Measurements from ENCODE around the gene ANKH. TPM values are rescaled to one million over a fixed set of nuclear protein-coding genes. Genes with fewer than 3 reads are reported as not detected.

ANKH gene
- polyA plus RNA-seq, 1 donor from 2014 or later, result 9.9 TPM

DNA sequence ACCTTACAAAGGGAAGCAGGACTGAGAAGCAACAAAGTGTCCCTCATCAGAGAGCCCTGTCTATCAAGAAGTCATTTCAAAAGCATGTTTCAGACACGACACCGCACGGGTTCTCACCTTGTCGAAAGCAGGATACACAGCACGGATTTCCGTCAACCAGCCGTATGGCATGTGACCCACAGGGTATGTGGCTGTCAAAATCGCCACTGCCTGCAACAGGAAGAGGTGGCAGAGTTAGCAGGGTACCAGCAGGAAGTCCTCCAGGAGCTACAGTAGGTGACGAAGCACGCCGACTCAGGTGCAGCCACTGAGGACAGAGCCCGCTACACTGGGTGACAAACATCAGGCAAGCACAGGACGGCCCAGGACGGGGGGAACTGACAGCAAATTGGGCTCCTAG is 125.8 kb downstream of the ANKH start:
- Histone ChIP-seq H3K27ac (ENCODE audit: low read length) (no peak overlapping the region), H3K27me3 (ENCODE audit: insufficient read depth, low read depth, low read length) (no peaks in the 10 kb centered on the region), H3K4me2 (ENCODE audit: low read length) (no peak overlapping the region), H3K9me2 (ENCODE audit: insufficient read depth, low read length) (no peaks in the 10 kb centered on the region), H3F3A (ENCODE audit: insufficient read depth, low read length, poor library complexity, severe bottlenecking) (no peaks in the 10 kb centered on the region), H4K20me1 (ENCODE audit: insufficient read depth) (no peaks in the 10 kb centered on the region), H3K9ac (ENCODE audit: low read length) (no peak overlapping the region), H3K36me3 (ENCODE audit: insufficient read depth, low read length) (peaks cover 14% of the 10 kb centered on the region), H2AFZ (ENCODE audit: low read depth, low read length) (no peak overlapping the region), H3K9me3 (ENCODE audit: low read length) (no peaks in the 10 kb centered on the region), H3K79me2 (replicated peaks; ENCODE audit: insufficient read depth, low read length) (no peaks in the 10 kb centered on the region), H3K4me3 (ENCODE audit: low read length) (no peak overlapping the region)
- TF ChIP-seq MXI1 (conservative IDR thresholded peaks at IDR 0.05; ENCODE audit: poor library complexity, severe bottlenecking), result no peak
- TF ChIP-seq, protein P1, sequence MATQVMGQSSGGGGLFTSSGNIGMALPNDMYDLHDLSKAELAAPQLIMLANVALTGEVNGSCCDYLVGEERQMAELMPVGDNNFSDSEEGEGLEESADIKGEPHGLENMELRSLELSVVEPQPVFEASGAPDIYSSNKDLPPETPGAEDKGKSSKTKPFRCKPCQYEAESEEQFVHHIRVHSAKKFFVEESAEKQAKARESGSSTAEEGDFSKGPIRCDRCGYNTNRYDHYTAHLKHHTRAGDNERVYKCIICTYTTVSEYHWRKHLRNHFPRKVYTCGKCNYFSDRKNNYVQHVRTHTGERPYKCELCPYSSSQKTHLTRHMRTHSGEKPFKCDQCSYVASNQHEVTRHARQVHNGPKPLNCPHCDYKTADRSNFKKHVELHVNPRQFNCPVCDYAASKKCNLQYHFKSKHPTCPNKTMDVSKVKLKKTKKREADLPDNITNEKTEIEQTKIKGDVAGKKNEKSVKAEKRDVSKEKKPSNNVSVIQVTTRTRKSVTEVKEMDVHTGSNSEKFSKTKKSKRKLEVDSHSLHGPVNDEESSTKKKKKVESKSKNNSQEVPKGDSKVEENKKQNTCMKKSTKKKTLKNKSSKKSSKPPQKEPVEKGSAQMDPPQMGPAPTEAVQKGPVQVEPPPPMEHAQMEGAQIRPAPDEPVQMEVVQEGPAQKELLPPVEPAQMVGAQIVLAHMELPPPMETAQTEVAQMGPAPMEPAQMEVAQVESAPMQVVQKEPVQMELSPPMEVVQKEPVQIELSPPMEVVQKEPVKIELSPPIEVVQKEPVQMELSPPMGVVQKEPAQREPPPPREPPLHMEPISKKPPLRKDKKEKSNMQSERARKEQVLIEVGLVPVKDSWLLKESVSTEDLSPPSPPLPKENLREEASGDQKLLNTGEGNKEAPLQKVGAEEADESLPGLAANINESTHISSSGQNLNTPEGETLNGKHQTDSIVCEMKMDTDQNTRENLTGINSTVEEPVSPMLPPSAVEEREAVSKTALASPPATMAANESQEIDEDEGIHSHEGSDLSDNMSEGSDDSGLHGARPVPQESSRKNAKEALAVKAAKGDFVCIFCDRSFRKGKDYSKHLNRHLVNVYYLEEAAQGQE (IDR thresholded peaks at IDR 0.05; ENCODE audit: borderline replicate concordance), result no peak
- no peak for TF ChIP-seq RAD21 (conservative IDR thresholded peaks at IDR 0.05)
- no peak for TF ChIP-seq POLR2AphosphoS5 (IDR thresholded peaks at IDR 0.05)
- no peak for TF ChIP-seq EZH2 (IDR thresholded peaks at IDR 0.05; ENCODE audit: borderline replicate concordance, insufficient read depth, low read length, poor library complexity, severe bottlenecking)
- no peak for TF ChIP-seq SMC3 (conservative IDR thresholded peaks at IDR 0.05; ENCODE audit: poor library complexity)
- TF ChIP-seq TAF1 (IDR thresholded peaks at IDR 0.05; ENCODE audit: low read depth), result no peak
- TF ChIP-seq, protein P2, sequence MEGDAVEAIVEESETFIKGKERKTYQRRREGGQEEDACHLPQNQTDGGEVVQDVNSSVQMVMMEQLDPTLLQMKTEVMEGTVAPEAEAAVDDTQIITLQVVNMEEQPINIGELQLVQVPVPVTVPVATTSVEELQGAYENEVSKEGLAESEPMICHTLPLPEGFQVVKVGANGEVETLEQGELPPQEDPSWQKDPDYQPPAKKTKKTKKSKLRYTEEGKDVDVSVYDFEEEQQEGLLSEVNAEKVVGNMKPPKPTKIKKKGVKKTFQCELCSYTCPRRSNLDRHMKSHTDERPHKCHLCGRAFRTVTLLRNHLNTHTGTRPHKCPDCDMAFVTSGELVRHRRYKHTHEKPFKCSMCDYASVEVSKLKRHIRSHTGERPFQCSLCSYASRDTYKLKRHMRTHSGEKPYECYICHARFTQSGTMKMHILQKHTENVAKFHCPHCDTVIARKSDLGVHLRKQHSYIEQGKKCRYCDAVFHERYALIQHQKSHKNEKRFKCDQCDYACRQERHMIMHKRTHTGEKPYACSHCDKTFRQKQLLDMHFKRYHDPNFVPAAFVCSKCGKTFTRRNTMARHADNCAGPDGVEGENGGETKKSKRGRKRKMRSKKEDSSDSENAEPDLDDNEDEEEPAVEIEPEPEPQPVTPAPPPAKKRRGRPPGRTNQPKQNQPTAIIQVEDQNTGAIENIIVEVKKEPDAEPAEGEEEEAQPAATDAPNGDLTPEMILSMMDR (IDR thresholded peaks at IDR 0.05; ENCODE audit: poor library complexity, severe bottlenecking), result no peak
- no peak for TF ChIP-seq EP300 (conservative IDR thresholded peaks at IDR 0.05; ENCODE audit: poor library complexity, severe bottlenecking)

DNA sequence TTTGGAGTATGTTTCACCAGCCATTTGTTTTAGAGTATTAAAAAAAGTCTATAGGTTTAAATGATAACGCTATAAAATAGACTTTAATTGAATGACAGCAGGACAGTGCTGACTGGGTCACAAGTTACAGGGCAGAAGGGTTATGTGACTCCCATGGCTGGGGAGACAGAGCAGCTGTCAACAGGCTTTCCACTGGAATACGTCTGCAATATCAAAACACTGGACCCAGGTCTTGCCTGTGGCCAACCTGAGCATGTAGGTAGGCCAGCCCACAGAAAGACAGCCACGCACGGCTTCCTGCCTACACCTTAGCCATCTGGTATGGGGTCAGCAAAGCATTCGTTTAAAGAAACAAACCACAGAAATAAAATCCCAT is 126.4 kb downstream of the ANKH start:
- H3K9me3 ChIP-seq (ENCODE audit: low read length), result no peaks in the 10 kb centered on the region
- H3K36me3 ChIP-seq (ENCODE audit: insufficient read depth, low read length), result peaks cover 14% of the 10 kb centered on the region
- no peak overlapping the region for H2AFZ ChIP-seq (ENCODE audit: low read depth, low read length)
- H3K27ac ChIP-seq (ENCODE audit: low read length), result no peak overlapping the region
- no peaks in the 10 kb centered on the region for H3F3A ChIP-seq (ENCODE audit: insufficient read depth, low read length, poor library complexity, severe bottlenecking)
- no peaks in the 10 kb centered on the region for H3K79me2 ChIP-seq (replicated peaks; ENCODE audit: insufficient read depth, low read length)
- no peaks in the 10 kb centered on the region for H3K27me3 ChIP-seq (ENCODE audit: insufficient read depth, low read depth, low read length)
- H3K9ac ChIP-seq (ENCODE audit: low read length), result no peak overlapping the region
- no peaks in the 10 kb centered on the region for H3K9me2 ChIP-seq (ENCODE audit: insufficient read depth, low read length)
- no peaks in the 10 kb centered on the region for H4K20me1 ChIP-seq (ENCODE audit: insufficient read depth)
- TF ChIP-seq TAF1 (IDR thresholded peaks at IDR 0.05; ENCODE audit: low read depth), result no peak
- no peak for TF ChIP-seq EP300 (conservative IDR thresholded peaks at IDR 0.05; ENCODE audit: poor library complexity, severe bottlenecking)
- no peak for TF ChIP-seq SMC3 (conservative IDR thresholded peaks at IDR 0.05; ENCODE audit: poor library complexity)
- TF ChIP-seq, protein P2 (IDR thresholded peaks at IDR 0.05; ENCODE audit: poor library complexity, severe bottlenecking), result no peak
- TF ChIP-seq, protein P1 (IDR thresholded peaks at IDR 0.05; ENCODE audit: borderline replicate concordance), result no peak
- TF ChIP-seq RAD21 (conservative IDR thresholded peaks at IDR 0.05), result no peak
- no peak for TF ChIP-seq MXI1 (conservative IDR thresholded peaks at IDR 0.05; ENCODE audit: poor library complexity, severe bottlenecking)
- TF ChIP-seq EZH2 (IDR thresholded peaks at IDR 0.05; ENCODE audit: borderline replicate concordance, insufficient read depth, low read length, poor library complexity, severe bottlenecking), result no peak
- TF ChIP-seq POLR2AphosphoS5 (IDR thresholded peaks at IDR 0.05), result no peak
- no peak overlapping the region for H3K4me3 ChIP-seq (ENCODE audit: low read length)
- H3K4me2 ChIP-seq (ENCODE audit: low read length), result no peak overlapping the region

Data from neural cell (in vitro differentiated cells).